HT1080 (cell line): Measurements from ENCODE around the gene PORCN. TPM values are rescaled to one million over a fixed set of nuclear protein-coding genes. Genes with fewer than 3 reads are reported as not detected.

Experiments used
- DNase-seq: peaks from one replicate; pipeline ENCODE4 v3.0.0-alpha.2; 2015; ENCODE audit warnings: low read depth
- polyA plus RNA-seq, 2 experiments: library from polyadenylated mRNA; depleted of rRNA; stranded (reverse); fragments of >200 nt; gene quantifications; 2 replicates each; pipeline ENCODE4 v1.2.3, GENCODE V29; 2015
- total RNA-seq: library from RNA; depleted of rRNA; stranded (reverse); fragments of >200 nt; shearing (Covaris generic); gene quantifications from 2 replicates; pipeline ENCODE4 v1.2.3, GENCODE V29; 2014; rRNA removed

The PORCN gene
- 32.7 and 39.6 TPM in 2 replicates for total RNA-seq
- 36.4 and 41.1 TPM in 2 replicates for polyA plus RNA-seq (2015; cell fraction: cytosol; rRNA removed)
- polyA plus RNA-seq (2015; cell fraction: nucleus; rRNA removed), result 49.4 and 51.6 TPM in 2 replicates

- peak; percentile 54 for DNase-seq
Measured at GRCh38 chrX:48508400-48509244, at the start of gene PORCN. Gene PORCN (plus strand): TSS chrX:48508992. CDS start chrX:48509821, 829 bp downstream.

GRCh38 chrX:48459483-48459882 lies 49.3 kb upstream of the PORCN start:
- DNase-seq, result no peak

GRCh38 chrX:48460031-48460430 lies 48.8 kb upstream of the PORCN start:
- DNase-seq, result no peak

GRCh38 chrX:48460606-48461005 lies 48.2 kb upstream of the PORCN start:
- DNase-seq, result no peak

- no peak for DNase-seq
Measured at GRCh38 chrX:48461830-48462229, 47.0 kb upstream of the PORCN start.

- peak; percentile 71 for DNase-seq
Measured at GRCh38 chrX:48465336-48465933, 43.4 kb upstream of the PORCN start.

GRCh38 chrX:48466696-48467095 lies 42.1 kb upstream of the PORCN start:
- DNase-seq, result no peak

- DNase-seq, result no peak
Measured at GRCh38 chrX:48467281-48467761, 41.5 kb upstream of the PORCN start.

GRCh38 chrX:48468247-48468671 lies 40.5 kb upstream of the PORCN start:
- no peak for DNase-seq

- no peak for DNase-seq
Measured at GRCh38 chrX:48468693-48469691, 39.8 kb upstream of the PORCN start.

- no peak for DNase-seq
Measured at GRCh38 chrX:48470110-48470832, 38.5 kb upstream of the PORCN start, which contains the start of gene SLC38A5. Gene SLC38A5 (minus strand): TSS chrX:48470260. CDS start chrX:48467924, 2,336 bp downstream.

GRCh38 chrX:48470833-48471118 lies 38.0 kb upstream of the PORCN start:
- DNase-seq, result no peak

- DNase-seq, result no peak
Measured at GRCh38 chrX:48471504-48471903, 37.3 kb upstream of the PORCN start.

- no peak for DNase-seq
Measured at GRCh38 chrX:48472225-48472624, 36.6 kb upstream of the PORCN start.

- DNase-seq, result no peak
Measured at GRCh38 chrX:48472851-48473703, 35.7 kb upstream of the PORCN start.

GRCh38 chrX:48473704-48473990 lies 35.1 kb upstream of the PORCN start:
- no peak for DNase-seq

- peak; percentile 25 for DNase-seq
Measured at GRCh38 chrX:48474127-48474526, 34.7 kb upstream of the PORCN start.

- no peak for DNase-seq
Measured at GRCh38 chrX:48474581-48474980, 34.2 kb upstream of the PORCN start.

GRCh38 chrX:48475296-48475695 lies 33.5 kb upstream of the PORCN start:
- no peak for DNase-seq
